Calu3 (cell line): ENCODE results near the gene UVRAG. TPM values are rescaled to one million over a fixed set of nuclear protein-coding genes. Genes with fewer than 3 reads are reported as not detected.

Source experiments
- BruUV-seq: library from RNA; stranded (reverse); fragments of 400-500 nt; replicated peaks from 2 replicates; lab custom pipeline; 2021; lab: Mats Ljungman, UMichigan
- CTCF ChIA-PET: fragments of 300-600 bp; sonication (Branson Sonifier 250); formaldehyde crosslinking; loops from one replicate; lab custom pipeline; 2022; ENCODE audit warnings: antibody characterized with exemption; lab: Charles Lee
- DNase-seq: peaks from one replicate; pipeline ENCODE4 v3.0.0; 2022
- H3K27ac Mint-ChIP-seq: one replicate; pipeline ENCODE4 v1.8.0; 2022; ENCODE audit warnings: mixed read lengths; ENCODE audit not compliant: unreplicated experiment
- H3K27me3 Mint-ChIP-seq: one replicate; pipeline ENCODE4 v1.8.0; 2022; ENCODE audit warnings: mixed read lengths; ENCODE audit not compliant: unreplicated experiment
- H3K36me3 Mint-ChIP-seq: one replicate; pipeline ENCODE4 v1.8.0; 2022; ENCODE audit warnings: mild to moderate bottlenecking, moderate library complexity, mixed read lengths; ENCODE audit not compliant: insufficient read depth, unreplicated experiment
- H3K4me1 Mint-ChIP-seq: one replicate; pipeline ENCODE4 v1.8.0; 2022; ENCODE audit warnings: mild to moderate bottlenecking, low read depth, mixed read lengths; ENCODE audit not compliant: unreplicated experiment
- H3K4me3 Mint-ChIP-seq: one replicate; pipeline ENCODE4 v1.8.0; 2022; ENCODE audit warnings: mild to moderate bottlenecking, low read depth, moderate library complexity, mixed read lengths; ENCODE audit not compliant: unreplicated experiment
- H3K9me3 Mint-ChIP-seq: one replicate; pipeline ENCODE4 v1.8.0; 2022; ENCODE audit warnings: low read depth, mixed read lengths; ENCODE audit not compliant: unreplicated experiment
- CTCF ChIP-seq: fragments of 200-600 bp; IDR thresholded peaks from one replicate; pipeline ENCODE4 v1.8.0; 2022; ENCODE audit warnings: antibody characterized with exemption; ENCODE audit not compliant: unreplicated experiment
- intact Hi-C: fragments of 100-400 bp; cut with micrococcal nuclease; formaldehyde crosslinking; loops from one replicate; pipeline ENCODE4 v1.10.0; 2022; ENCODE audit not compliant: unreplicated experiment
- total RNA-seq: library from RNA; stranded (reverse); gene quantifications from 2 replicates; pipeline ENCODE4 v1.2.3, GENCODE V29; 2022

Gene UVRAG
- total RNA-seq, 1 experiment from 2014 or later: 18.5 TPM

DNA sequence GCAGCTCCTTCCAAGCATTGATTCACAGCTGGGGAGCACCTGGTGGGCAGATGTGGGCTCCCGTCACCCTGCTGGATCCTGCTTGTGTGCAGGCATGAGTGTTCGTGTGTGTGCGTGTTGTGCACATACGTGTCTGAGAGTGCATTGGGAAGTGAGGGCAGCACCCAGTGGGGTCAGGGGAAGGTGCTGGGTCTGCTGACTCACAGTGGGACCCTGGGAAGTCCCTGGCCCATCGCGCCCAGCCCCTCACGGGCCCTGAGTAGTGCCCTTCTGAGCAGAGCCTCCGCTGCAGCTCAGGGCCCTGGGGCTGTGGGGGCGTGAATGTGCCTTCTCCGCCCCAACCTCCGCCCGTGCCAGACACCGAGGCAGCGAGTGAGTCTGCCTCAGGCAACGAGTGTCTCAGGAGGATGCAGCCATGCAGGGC, 354.5 kb downstream of the UVRAG start:
- Mint-ChIP-seq H3K36me3 (no peaks in the 10 kb centered on the region), H3K27me3 (peaks cover 86% of the 10 kb centered on the region), H3K4me1 (no peaks in the 10 kb centered on the region), H3K4me3 (no peak overlapping the region), H3K9me3 (no peaks in the 10 kb centered on the region), H3K27ac (no peak overlapping the region)
- no peak for TF ChIP-seq CTCF
- DNase-seq: no peak
- no TSS peak for BruUV-seq
- intact Hi-C loops: no loop called here
- CTCF ChIA-PET: interaction anchor here (0.6 kb wide), 1 partner anchor 1929 kb away, joined by 4 read pairs; no protein-coding TSS in a partner anchor

- CTCF ChIA-PET: no interaction called here
- H3K36me3 Mint-ChIP-seq: no peaks in the 10 kb centered on the region
- intact Hi-C loops: no loop called here
- no peak overlapping the region for H3K4me3 Mint-ChIP-seq
- no peaks in the 10 kb centered on the region for H3K4me1 Mint-ChIP-seq
- H3K27me3 Mint-ChIP-seq: peaks cover 86% of the 10 kb centered on the region
- no peak for DNase-seq
- TF ChIP-seq CTCF: no peak
- no peak overlapping the region for H3K27ac Mint-ChIP-seq
- no peaks in the 10 kb centered on the region for H3K9me3 Mint-ChIP-seq
- BruUV-seq: no TSS peak
Measured at GRCh38 chr11:76170468-76170867, 355.5 kb downstream of the UVRAG start.

DNA sequence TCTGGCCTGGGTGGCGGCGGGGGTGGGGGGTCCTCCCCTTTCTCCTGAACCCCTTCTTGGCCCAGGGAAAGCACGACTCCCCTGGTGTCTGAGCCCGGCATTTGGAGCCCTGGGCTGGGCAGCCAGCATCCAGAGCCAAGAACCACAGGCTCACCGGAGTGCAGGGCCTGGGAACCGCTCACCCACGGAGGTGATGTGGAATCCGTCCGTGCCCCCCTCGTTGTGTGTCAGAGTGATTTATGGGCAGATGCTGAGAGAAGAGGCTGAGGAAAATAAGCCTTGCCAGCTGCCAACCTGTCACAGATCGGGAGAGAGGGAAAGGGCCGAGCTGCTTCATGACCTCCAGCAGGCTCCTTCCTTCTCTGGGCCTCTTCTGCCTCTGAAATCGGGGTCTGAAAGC, 357.6 kb downstream of the UVRAG start:
- intact Hi-C loops: no loop called here
- Mint-ChIP-seq H3K36me3 (no peaks in the 10 kb centered on the region), H3K27me3 (peaks cover 79% of the 10 kb centered on the region), H3K9me3 (no peaks in the 10 kb centered on the region), H3K27ac (no peak overlapping the region), H3K4me3 (no peak overlapping the region), H3K4me1 (no peaks in the 10 kb centered on the region)
- no peak for TF ChIP-seq CTCF
- no peak for DNase-seq
- CTCF ChIA-PET: no interaction called here
- BruUV-seq: no TSS peak

GRCh38 chr11:76173663-76174062, 358.7 kb downstream of the UVRAG start:
- H3K36me3 Mint-ChIP-seq: no peaks in the 10 kb centered on the region
- CTCF ChIA-PET: no interaction called here
- TF ChIP-seq CTCF: no peak
- intact Hi-C loops: no loop called here
- BruUV-seq: no TSS peak
- no peak overlapping the region for H3K27ac Mint-ChIP-seq
- H3K9me3 Mint-ChIP-seq: no peaks in the 10 kb centered on the region
- H3K4me3 Mint-ChIP-seq: no peak overlapping the region
- H3K27me3 Mint-ChIP-seq: peaks cover 69% of the 10 kb centered on the region
- DNase-seq: no peak
- H3K4me1 Mint-ChIP-seq: no peaks in the 10 kb centered on the region
